ENCODE measurements around the gene ADGRV1.

DNA sequence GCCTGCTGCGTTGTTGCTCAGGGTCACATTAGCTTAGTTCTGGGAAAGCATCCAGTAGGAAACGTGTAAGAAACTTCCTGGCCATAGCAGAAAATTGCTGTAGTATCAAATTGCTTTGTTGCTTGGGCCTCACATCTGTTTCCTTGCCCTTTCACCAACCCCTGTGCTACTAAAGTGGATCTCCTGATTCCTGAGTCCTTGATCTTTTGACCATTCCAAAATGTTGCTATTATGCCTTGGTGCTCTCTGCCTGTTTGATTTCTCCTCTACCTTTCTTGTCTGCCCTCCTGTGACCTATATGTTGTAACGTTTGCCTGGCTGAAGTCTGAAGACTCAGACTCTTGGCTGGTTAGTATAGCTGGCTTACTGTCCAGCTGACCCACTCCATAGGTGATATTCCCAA, 350.5 kb downstream of the ADGRV1 start:
- TF ChIP-seq, protein P1, sequence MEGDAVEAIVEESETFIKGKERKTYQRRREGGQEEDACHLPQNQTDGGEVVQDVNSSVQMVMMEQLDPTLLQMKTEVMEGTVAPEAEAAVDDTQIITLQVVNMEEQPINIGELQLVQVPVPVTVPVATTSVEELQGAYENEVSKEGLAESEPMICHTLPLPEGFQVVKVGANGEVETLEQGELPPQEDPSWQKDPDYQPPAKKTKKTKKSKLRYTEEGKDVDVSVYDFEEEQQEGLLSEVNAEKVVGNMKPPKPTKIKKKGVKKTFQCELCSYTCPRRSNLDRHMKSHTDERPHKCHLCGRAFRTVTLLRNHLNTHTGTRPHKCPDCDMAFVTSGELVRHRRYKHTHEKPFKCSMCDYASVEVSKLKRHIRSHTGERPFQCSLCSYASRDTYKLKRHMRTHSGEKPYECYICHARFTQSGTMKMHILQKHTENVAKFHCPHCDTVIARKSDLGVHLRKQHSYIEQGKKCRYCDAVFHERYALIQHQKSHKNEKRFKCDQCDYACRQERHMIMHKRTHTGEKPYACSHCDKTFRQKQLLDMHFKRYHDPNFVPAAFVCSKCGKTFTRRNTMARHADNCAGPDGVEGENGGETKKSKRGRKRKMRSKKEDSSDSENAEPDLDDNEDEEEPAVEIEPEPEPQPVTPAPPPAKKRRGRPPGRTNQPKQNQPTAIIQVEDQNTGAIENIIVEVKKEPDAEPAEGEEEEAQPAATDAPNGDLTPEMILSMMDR (IDR thresholded peaks at IDR 0.05): no peak
- TF ChIP-seq EP300 (IDR thresholded peaks at IDR 0.05; ENCODE audit: borderline replicate concordance in 1 of 2, low read depth in 1 of 2, low read length in 1 of 2) (no peak), RAD21 (IDR thresholded peaks at IDR 0.05; ENCODE audit: low read length) (no peak)

Measured in SK-N-SH (cell line).